GM21737 (cell line): Measurements from ENCODE around the gene BMP10.

Source experiments
- ATAC-seq: cut with Tn5 transposase; IDR thresholded peaks from one replicate; pipeline ENCODE4 v1.9.1; 2021; ENCODE audit warnings: mild to moderate bottlenecking, moderate library complexity; ENCODE audit not compliant: unreplicated experiment

The BMP10 gene

DNA sequence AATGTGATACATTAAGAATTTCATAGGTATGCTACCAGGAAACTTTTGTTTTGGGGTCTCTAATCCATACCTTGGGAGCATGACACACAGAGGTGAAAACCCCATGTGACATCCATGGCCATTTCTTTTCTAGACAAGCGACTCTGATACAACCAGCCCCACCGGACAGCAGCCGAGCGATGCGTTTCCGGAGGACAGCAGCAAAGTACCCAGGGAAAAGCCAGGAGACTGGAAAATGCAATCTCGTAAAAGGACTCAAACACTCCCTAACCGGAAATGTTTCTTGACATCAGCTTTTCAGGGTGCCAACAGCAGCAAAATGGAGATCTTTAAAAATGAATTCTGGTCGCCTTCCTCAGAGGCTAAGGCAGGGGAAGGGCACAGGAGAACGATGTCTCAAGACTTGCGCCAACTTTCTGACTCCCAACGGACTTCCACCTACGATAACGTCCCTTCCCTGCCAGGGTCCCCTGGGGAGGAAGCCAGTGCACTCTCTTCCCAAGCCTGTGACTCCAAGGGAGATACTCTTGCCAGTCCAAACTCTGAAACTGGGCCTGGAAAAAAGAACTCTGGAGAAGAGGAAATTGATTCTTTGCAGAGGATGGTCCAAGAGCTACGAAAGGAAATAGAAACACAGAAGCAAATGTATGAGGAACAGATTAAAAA, 48.9 kb downstream of the BMP10 start:
- ATAC-seq: no peak

DNA sequence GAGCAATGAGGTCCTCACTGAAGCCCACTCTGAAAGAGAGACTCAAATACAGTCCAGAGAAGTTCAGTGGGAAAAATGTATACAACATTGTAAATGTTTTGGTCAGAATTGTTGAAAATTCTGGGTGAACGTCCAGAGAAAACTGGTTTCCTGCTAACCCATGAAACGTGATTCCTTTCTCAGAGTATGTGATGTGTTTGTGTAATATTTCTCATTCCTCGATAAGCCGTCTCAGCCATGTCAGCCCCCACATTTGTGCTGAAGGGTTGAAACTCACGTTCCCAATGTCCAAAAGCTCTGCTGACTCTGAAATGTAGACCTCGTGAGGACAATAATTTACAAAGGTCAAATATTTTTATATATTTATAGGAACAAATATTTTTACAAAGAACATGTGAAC, 51.6 kb downstream of the BMP10 start:
- no peak for ATAC-seq

DNA sequence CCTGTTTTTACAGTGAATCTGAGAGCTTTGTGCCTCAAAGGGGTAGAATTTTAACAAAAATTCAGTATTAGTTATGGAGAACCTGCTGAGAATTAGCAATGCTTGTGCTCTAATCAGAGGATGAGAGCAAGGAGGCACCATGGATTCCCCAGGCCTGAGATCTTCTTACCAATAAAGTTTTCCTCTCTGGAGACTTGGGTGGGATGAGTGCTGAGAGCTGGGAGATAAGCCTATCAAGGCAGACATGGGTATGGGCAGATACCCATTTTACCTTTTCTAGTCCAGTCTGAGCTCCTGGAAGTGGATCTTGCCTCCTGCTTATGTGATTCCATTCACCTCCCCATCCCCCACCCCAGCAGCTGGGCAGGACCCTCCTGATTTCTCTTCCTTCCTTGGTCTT, 53.9 kb downstream of the BMP10 start:
- ATAC-seq: no peak
